Parathyroid adenoma (tissue), 2 donors: Measurements from ENCODE around the gene FHIP1A.

Experiments used
- H2AFZ ChIP-seq: fragments of 300-600 bp; sonication (generic); one replicate; pipeline ENCODE4 v1.7.0; 2017; ENCODE audit warnings: antibody characterized with exemption, mild to moderate bottlenecking
- H3K27ac ChIP-seq: fragments of 300-600 bp; sonication (generic); one replicate; pipeline ENCODE4 v1.7.0; 2017
- H3K27me3 ChIP-seq: fragments of 300-600 bp; sonication (generic); one replicate; pipeline ENCODE4 v1.7.0; 2017; ENCODE audit warnings: low read length; ENCODE audit not compliant: control insufficient read depth, insufficient read depth
- H3K36me3 ChIP-seq: fragments of 300-600 bp; sonication (generic); one replicate; pipeline ENCODE4 v1.7.0; 2017; ENCODE audit warnings: low read length; ENCODE audit not compliant: control insufficient read depth, insufficient read depth
- H3K4me1 ChIP-seq: fragments of 300-600 bp; sonication (generic); one replicate; pipeline ENCODE4 v1.7.0; 2017; ENCODE audit warnings: control low read depth
- H3K4me2 ChIP-seq: fragments of 300-600 bp; sonication (generic); one replicate; pipeline ENCODE4 v1.7.0; 2017; ENCODE audit warnings: low read length
- H3K4me3 ChIP-seq: fragments of 300-600 bp; sonication (generic); one replicate; pipeline ENCODE4 v1.7.0; 2017; ENCODE audit warnings: low read depth, low read length
- H3K79me2 ChIP-seq: fragments of 300-600 bp; sonication (generic); one replicate; pipeline ENCODE4 v1.7.0; 2017; ENCODE audit warnings: control low read depth
- H3K9ac ChIP-seq: fragments of 300-600 bp; sonication (generic); one replicate; pipeline ENCODE4 v1.7.0; 2017; ENCODE audit warnings: mild to moderate bottlenecking
- H3K9me3 ChIP-seq: fragments of 300-600 bp; sonication (generic); one replicate; pipeline ENCODE4 v1.7.0; 2017; ENCODE audit warnings: low read length; ENCODE audit not compliant: control insufficient read depth
- CTCF ChIP-seq: fragments of 300-600 bp; sonication (generic); IDR thresholded peaks from one replicate; pipeline ENCODE4 v1.7.0; 2017; ENCODE audit warnings: antibody characterized with exemption, mild to moderate bottlenecking
- donor health status: primary hyperparathyroidism.

FHIP1A gene

GRCh38 chr4:151429957-151430570 is 21.1 kb downstream of the FHIP1A start:
- Histone ChIP-seq H3K4me3 (no peak overlapping the region), H3K9ac (no peak overlapping the region), H3K36me3 (no peaks in the 10 kb centered on the region), H3K9me3 (no peaks in the 10 kb centered on the region), H3K4me1 (no peaks in the 10 kb centered on the region), H2AFZ (no peak overlapping the region), H3K27ac (no peak overlapping the region), H3K27me3 (no peaks in the 10 kb centered on the region), H3K4me2 (no peak overlapping the region), H3K79me2 (no peaks in the 10 kb centered on the region)
- no peak for TF ChIP-seq CTCF

GRCh38 chr4:151430740-151431457 is 21.9 kb downstream of the FHIP1A start:
- no peaks in the 10 kb centered on the region for H3K4me1 ChIP-seq
- no peak overlapping the region for H3K27ac ChIP-seq

GRCh38 chr4:151431728-151432127 is 22.8 kb downstream of the FHIP1A start:
- no peak overlapping the region for H3K27ac ChIP-seq
- no peak overlapping the region for H3K9ac ChIP-seq
- no peaks in the 10 kb centered on the region for H3K79me2 ChIP-seq
- H3K27me3 ChIP-seq, result no peaks in the 10 kb centered on the region
- no peaks in the 10 kb centered on the region for H3K9me3 ChIP-seq
- no peaks in the 10 kb centered on the region for H3K36me3 ChIP-seq
- no peak overlapping the region for H3K4me3 ChIP-seq
- H2AFZ ChIP-seq, result no peak overlapping the region
- no peaks in the 10 kb centered on the region for H3K4me1 ChIP-seq
- H3K4me2 ChIP-seq, result no peak overlapping the region
- no peak for TF ChIP-seq CTCF

More at GRCh38 chr4:151430740-151431457, 21.9 kb downstream of the FHIP1A start:
- no peak overlapping the region for H2AFZ ChIP-seq
- H3K4me2 ChIP-seq, result no peak overlapping the region
- no peak overlapping the region for H3K4me3 ChIP-seq
- no peaks in the 10 kb centered on the region for H3K27me3 ChIP-seq
- H3K9ac ChIP-seq, result no peak overlapping the region
- no peak for TF ChIP-seq CTCF
- H3K79me2 ChIP-seq, result no peaks in the 10 kb centered on the region
- no peaks in the 10 kb centered on the region for H3K36me3 ChIP-seq
- no peaks in the 10 kb centered on the region for H3K9me3 ChIP-seq

- no peaks in the 10 kb centered on the region for H3K27me3 ChIP-seq
- no peaks in the 10 kb centered on the region for H3K9me3 ChIP-seq
- no peaks in the 10 kb centered on the region for H3K4me1 ChIP-seq
- H2AFZ ChIP-seq, result no peak overlapping the region
- no peak overlapping the region for H3K4me2 ChIP-seq
- no peaks in the 10 kb centered on the region for H3K79me2 ChIP-seq
- no peak overlapping the region for H3K4me3 ChIP-seq
- no peak overlapping the region for H3K9ac ChIP-seq
- H3K27ac ChIP-seq, result no peak overlapping the region
- TF ChIP-seq CTCF, result no peak
- H3K36me3 ChIP-seq, result no peaks in the 10 kb centered on the region
These were observed 23.7 kb downstream of the FHIP1A start for GRCh38 chr4:151432654-151433053.
